Fibroblast of villous mesenchyme (primary cell): ENCODE data around the gene SEC24A. TPM values are rescaled to one million over a fixed set of nuclear protein-coding genes. Genes with fewer than 3 reads are reported as not detected.

Source experiments
- DNase-seq: peaks from one replicate; pipeline ENCODE4 v3.0.0-alpha.2; 2010; ENCODE audit warnings: low read depth
- H3K4me3 ChIP-seq: 2 replicates; pipeline ENCODE4 v1.5.1; 2011; ENCODE audit warnings: low read depth, mild to moderate bottlenecking, low read length
- CTCF ChIP-seq: IDR thresholded peaks from 2 replicates; pipeline ENCODE4 v1.5.1; 2012; ENCODE audit warnings: low read depth, mild to moderate bottlenecking, low read length; ENCODE audit not compliant: insufficient read depth
- total RNA-seq: library from RNA; depleted of rRNA; stranded (reverse); fragments of >200 nt; gene quantifications from 2 replicates; pipeline ENCODE4 v1.2.3, GENCODE V29; 2012

SEC24A gene
- total RNA-seq, 1 donor = 47.9 TPM

- H3K4me3 ChIP-seq = no peak overlapping the region
- no peak for DNase-seq
- no peak for TF ChIP-seq CTCF
Observed at GRCh38 chr5:134609232-134609851, 39.2 kb upstream of the SEC24A start.

GRCh38 chr5:134610725-134611124 lies 37.9 kb upstream of the SEC24A start:
- no peak for DNase-seq
- TF ChIP-seq CTCF = no peak
- H3K4me3 ChIP-seq = no peak overlapping the region

- no peak for TF ChIP-seq CTCF
- no peak for DNase-seq
- no peak overlapping the region for H3K4me3 ChIP-seq
Observed at GRCh38 chr5:134611515-134611914, 37.1 kb upstream of the SEC24A start.

- no peak for DNase-seq
- TF ChIP-seq CTCF = no peak
Observed at GRCh38 chr5:134614450-134615085, 34.0 kb upstream of the SEC24A start.

GRCh38 chr5:134620634-134621033 lies 28.0 kb upstream of the SEC24A start:
- DNase-seq = no peak
- TF ChIP-seq CTCF = no peak
- no peak overlapping the region for H3K4me3 ChIP-seq

More at GRCh38 chr5:134614450-134615085, 34.0 kb upstream of the SEC24A start:
- no peak overlapping the region for H3K4me3 ChIP-seq

- no peak overlapping the region for H3K4me3 ChIP-seq
- TF ChIP-seq CTCF = no peak
- no peak for DNase-seq
Observed at GRCh38 chr5:134625559-134625958, 23.0 kb upstream of the SEC24A start.
